HG02885 (cell line): ENCODE results near the gene KLF14.
"Not testable (repeated sequence)": the region's sequence is repeated elsewhere in the genome, so short reads cannot be mapped to it uniquely, and the experiment has no call there.

Experiments used
- ATAC-seq: cut with Tn5 transposase; IDR thresholded peaks from one replicate; pipeline ENCODE4 v1.9.1; 2021; ENCODE audit warnings: mild to moderate bottlenecking; ENCODE audit not compliant: unreplicated experiment, poor library complexity

Gene KLF14

GRCh38 chr7:130721486-130722277 is 12.3 kb downstream of the KLF14 start:
- no peak for ATAC-seq

GRCh38 chr7:130719541-130719940 is 14.5 kb downstream of the KLF14 start:
- ATAC-seq = no peak

GRCh38 chr7:130712416-130712815 is 21.6 kb downstream of the KLF14 start:
- no peak for ATAC-seq

GRCh38 chr7:130708766-130709165 is 25.2 kb downstream of the KLF14 start:
- no peak for ATAC-seq

- ATAC-seq = no peak
Observed at GRCh38 chr7:130708001-130708400, 26.0 kb downstream of the KLF14 start.

GRCh38 chr7:130703851-130704250 is 30.2 kb downstream of the KLF14 start:
- no peak for ATAC-seq

- no peak for ATAC-seq
Observed at GRCh38 chr7:130701650-130702049, 32.4 kb downstream of the KLF14 start.

- no peak for ATAC-seq
Observed at GRCh38 chr7:130700760-130701159, 33.2 kb downstream of the KLF14 start.

GRCh38 chr7:130699686-130700085 is 34.3 kb downstream of the KLF14 start:
- no peak for ATAC-seq

- ATAC-seq = no peak
Observed at GRCh38 chr7:130697820-130698219, 36.2 kb downstream of the KLF14 start.

- no peak for ATAC-seq
Observed at GRCh38 chr7:130695840-130696239, 38.2 kb downstream of the KLF14 start.

- not testable (repeated sequence) for ATAC-seq
Observed at GRCh38 chr7:130692396-130692795, 41.6 kb downstream of the KLF14 start.

GRCh38 chr7:130689683-130690082 is 44.3 kb downstream of the KLF14 start:
- ATAC-seq = no peak

GRCh38 chr7:130683026-130683425 is 51.0 kb downstream of the KLF14 start:
- no peak for ATAC-seq
